Germinal center (tissue), 1 donor: ENCODE data around the gene FAM90A1.
"Not testable (repeated sequence)": the region's sequence is repeated elsewhere in the genome, so short reads cannot be mapped to it uniquely, and the experiment has no call there.

Experiments
- DNase-seq: peaks from one replicate; pipeline ENCODE4 v3.0.0; 2012; ENCODE audit warnings: mixed read lengths, low spot score

FAM90A1 gene

DNA sequence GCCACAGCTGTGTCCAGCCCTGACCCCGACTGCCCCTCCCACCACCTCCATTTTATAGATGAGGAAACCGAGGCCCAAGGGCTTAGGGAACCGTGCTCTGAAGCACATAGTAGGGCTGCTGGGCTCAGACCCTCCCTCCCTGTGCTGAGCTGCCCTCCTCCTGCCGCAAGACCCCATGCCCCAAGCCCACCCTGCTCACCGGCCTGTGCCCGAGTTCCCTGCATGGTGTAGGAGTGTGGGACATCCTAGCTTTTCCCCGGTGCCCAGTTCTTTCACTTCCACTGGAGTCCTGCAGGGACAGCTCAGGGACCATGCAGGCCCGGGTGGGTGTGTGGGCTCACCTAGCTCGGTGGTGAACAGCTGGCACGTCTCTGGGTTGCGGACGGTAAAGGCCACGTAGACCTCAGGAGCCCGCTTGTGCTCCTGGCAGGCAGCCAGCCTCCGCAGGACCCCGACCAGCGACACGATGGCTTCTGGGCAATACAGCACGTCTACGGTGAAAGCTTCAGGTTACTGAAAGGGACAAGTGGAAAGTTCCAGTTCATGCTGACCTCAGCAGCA is 6.6 kb upstream of the FAM90A1 start:
- DNase-seq: not testable (repeated sequence)

GRCh38 chr12:8233300-8233855 is 6.0 kb upstream of the FAM90A1 start:
- not testable (repeated sequence) for DNase-seq

DNA sequence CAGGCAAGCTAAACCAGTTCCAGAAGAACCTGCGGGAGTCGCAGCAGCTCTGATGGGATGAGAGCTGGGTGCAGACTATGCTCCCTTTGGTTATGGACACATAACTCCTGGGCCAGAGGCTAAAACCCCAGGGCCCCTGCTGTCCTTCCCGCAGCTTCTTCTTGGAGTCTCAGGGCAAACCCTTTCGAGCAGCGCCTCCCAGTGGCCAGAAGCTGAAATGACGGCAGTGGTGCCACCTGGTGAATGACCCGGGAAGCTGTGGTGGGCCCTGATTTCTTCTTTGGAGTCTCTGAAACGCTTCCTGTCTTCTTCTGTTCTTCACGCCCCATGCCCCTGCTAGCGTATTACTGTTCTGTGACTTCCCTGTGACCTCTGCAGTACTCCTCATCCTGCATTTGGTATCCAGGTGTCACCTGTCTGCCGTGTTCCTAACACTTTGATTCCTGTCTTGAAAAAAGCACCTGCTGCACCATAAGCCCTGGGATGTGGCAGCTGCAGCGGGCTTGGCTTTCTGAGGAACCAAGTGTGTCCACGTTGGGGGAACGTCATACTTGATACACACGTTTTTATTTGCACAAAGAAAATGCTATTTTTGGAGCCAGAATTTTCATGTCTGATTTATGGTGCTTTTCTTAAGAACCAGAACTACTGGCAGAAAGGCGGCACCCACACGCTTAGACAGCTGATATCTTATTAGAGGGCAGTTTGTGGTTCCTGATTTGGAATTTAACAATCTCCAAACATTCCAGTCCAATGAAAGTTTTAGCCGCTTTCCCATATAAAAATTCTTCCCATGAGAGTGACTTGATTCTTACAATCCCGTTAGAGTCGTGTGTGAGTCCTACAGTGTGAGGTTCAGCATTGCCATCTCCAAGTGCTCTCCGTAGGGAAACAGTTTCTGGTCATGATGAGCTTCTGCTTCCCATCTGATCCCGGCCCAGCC is 4.5 kb upstream of the FAM90A1 start:
- DNase-seq: not testable (repeated sequence)

GRCh38 chr12:8231049-8231448 is 3.6 kb upstream of the FAM90A1 start:
- not testable (repeated sequence) for DNase-seq

DNA sequence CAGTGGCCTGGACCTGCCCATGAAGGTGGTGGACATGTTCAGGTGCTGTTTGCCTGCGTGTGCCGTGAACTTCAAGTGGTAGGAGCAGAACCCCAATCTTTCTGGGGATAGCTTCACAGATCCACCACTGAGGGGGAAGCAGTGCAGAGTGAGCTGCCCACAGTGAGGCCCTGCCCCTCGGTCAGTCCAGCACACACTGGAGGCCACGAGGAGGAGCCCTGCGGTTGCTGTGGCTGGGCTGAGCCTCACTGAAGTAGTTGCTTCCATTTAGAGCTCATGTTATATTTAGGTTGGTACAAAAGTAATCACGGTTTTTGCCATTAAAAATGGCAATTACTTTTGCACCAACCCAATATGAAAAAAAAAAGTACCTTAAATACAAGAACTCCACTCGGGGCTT is 2.1 kb upstream of the FAM90A1 start:
- DNase-seq: not testable (repeated sequence)

GRCh38 chr12:8228607-8229006 is 1.2 kb upstream of the FAM90A1 start:
- DNase-seq: not testable (repeated sequence)

GRCh38 chr12:8227732-8228077 is 287 bp upstream of the FAM90A1 start:
- DNase-seq: not testable (repeated sequence)

DNA sequence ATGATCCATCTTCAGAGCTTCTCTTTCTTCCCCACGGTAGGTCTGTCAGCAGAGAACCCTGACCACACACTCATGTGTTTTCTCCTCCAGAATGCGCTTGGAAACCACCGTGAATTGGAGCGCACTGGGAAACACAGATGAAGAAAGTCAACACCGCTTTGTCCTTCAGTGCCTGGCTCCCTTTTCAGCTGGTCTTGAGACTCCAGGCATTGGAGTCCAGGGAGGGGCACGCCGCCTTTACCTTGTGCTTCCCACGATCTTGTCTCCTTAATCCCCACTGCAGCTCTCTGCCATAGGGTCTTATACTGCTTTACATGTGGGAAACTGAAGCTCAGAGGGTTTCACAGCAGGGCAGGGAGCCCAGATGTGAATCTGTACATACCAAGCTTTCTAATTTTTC is 1.1 kb downstream of the FAM90A1 start:
- DNase-seq: no peak

- not testable (repeated sequence) for DNase-seq
These were observed 2.6 kb downstream of the FAM90A1 start for GRCh38 chr12:8224782-8225181.

GRCh38 chr12:8223646-8224045 is 3.8 kb downstream of the FAM90A1 start:
- not testable (repeated sequence) for DNase-seq

DNA sequence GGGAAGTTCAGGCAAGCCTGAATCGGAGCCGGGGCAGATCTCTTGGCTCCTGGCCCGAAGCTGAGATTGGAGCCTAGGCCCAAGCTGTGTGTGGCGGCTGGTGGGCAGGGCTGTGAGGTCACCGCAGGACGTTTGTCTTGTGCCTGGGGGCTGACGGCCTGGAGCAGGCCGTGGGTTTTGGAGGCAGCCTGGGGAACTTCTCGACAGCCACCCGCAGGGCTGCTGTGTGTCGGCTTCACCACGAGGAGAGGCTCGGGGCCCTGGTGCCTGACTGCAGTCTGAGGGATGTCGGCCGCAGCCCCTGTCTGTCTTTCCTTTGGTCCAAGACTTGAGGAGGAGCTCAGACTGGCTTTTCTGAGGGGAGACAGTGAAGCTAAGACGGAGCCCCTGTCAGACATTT is 5.1 kb downstream of the FAM90A1 start:
- DNase-seq: not testable (repeated sequence)

GRCh38 chr12:8221844-8222243 is 5.6 kb downstream of the FAM90A1 start:
- DNase-seq: not testable (repeated sequence)

DNA sequence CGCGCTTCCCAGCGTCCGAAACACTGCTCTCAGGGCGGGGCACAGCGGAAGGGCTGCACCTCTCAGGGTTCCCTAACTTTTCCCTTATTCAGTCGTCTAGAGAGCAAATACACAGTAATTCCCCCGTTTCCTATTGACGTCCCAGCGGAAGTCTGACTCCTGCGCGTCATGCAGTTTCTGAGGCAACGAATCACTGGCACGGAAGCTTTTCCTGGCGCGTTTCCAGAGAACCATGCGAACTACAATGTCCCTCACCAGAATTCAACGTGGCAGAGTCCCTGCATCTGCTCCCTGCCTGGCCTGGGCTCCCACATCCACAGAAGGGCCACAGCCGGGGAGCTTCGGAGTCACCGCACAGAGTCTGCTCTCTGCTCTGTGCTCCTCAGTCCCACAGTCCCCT is 6.0 kb downstream of the FAM90A1 start:
- not testable (repeated sequence) for DNase-seq

DNA sequence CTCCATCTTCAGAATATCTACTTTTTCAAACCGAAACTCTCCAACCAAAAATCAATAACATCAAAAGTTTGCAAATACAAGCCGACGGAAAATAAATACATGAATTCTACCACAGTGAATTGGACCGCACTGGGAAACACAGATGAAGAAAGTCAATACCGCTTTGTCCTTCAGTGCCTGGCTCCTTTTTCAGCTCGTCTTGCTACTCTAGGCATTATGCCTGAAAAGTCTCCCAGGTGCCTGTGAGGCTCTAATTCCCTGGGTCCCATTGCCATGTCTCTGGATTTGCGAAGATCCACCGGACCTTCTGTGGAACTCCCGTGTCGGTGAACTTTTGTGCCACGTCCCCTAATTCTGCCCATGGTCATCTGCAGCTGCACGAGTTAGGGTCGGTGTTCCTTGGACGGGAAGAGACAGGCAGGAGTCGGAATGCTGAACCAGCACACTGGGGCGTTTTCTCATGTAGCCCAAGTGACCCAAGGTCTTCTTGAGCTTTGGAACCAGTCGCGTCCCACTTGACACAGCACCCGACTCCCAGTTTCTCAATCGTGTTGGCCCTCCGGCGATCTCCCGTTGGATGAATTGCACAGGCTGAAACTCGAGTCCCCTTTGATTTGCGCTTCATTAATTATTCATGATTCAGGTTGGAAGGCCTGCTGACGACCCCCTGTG is 8.6 kb downstream of the FAM90A1 start:
- not testable (repeated sequence) for DNase-seq

GRCh38 chr12:8197685-8198308 is 29.6 kb downstream of the FAM90A1 start:
- not testable (repeated sequence) for DNase-seq

- DNase-seq: not testable (repeated sequence)
These were observed 39.3 kb downstream of the FAM90A1 start for GRCh38 chr12:8188088-8188487.

DNA sequence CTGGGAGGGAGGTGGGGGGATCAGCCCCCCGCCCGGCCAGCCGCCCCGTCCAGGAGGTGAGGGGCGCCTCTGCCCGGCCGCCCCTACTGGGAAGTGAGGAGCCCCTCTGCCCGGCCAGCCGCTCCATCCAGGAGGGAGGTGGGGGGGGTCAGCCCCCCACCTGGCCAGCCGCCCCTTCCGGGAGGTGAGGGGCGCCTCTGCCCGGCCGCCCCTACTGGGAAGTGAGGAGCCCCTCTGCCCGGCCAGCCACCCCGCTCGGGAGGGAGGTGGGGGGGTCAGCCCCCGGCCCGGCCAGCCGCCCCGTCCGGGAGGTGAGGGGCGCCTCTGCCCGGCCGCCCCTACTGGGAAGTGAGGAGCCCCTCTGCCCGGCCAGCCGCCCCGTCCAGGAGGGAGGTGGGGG is 43.2 kb downstream of the FAM90A1 start:
- DNase-seq: not testable (repeated sequence)

GRCh38 chr12:8183346-8183745 is 44.1 kb downstream of the FAM90A1 start:
- not testable (repeated sequence) for DNase-seq

DNA sequence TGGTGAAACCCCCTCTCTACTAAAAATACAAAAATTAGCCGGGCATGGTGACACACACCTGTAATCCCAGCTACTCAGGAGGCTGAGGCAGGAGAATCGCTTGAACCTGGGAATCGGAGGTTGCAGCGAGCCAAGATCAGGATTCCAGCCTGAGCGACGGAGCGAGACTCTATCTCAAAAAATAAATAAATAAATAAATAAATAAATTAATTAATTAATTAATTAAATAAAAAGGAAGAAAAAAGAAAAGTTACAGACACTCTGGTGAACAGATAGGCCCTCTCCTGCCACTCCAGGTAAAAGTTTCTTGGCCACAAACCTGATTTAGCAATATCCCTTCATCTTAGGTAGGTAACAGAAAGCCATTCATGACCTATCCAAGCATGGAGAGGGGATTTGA is 44.5 kb downstream of the FAM90A1 start:
- not testable (repeated sequence) for DNase-seq

GRCh38 chr12:8181271-8181670 is 46.1 kb downstream of the FAM90A1 start:
- not testable (repeated sequence) for DNase-seq

DNA sequence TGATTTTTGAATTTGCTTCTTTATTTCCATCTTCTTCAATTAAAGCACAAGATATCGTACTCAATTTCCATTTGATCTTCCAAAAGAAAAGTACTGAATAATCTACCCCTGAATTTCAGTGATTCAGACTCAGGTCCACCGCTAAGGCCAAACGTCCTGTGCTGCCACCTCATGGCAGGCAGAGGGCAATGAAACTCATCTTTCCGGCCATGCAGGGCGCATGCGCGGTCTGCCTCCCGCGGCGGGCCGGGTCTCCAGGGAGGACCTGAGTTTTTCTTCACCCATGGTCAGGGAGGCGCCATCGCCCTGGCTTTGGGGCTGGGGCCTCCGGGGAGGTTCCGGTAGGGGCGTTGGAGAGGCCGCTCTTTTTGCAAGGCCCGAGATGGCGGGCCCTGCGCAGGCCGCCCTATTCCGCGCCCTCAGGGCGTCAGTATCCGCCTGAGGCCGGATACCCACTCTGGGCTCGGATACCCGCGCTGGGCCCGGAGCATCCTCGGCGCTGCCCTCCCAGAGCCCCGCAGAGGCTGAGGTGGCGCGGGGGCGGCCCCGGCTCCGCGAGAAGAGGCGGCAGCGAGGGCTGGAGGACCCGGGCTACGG is 47.3 kb downstream of the FAM90A1 start:
- DNase-seq: peak; percentile 76

GRCh38 chr12:8172911-8173310 is 54.5 kb downstream of the FAM90A1 start:
- not testable (repeated sequence) for DNase-seq
